HG02870 (cell line): ENCODE data around the gene NT5M.

ENCODE experiments used
- ATAC-seq: cut with Tn5 transposase; IDR thresholded peaks from one replicate; pipeline ENCODE4 v1.9.1; 2021; ENCODE audit warnings: mild to moderate bottlenecking, moderate library complexity; ENCODE audit not compliant: unreplicated experiment

NT5M gene

GRCh38 chr17:17352836-17353624 is 49.9 kb downstream of the NT5M start:
- no peak for ATAC-seq

GRCh38 chr17:17353625-17354484 is 50.7 kb downstream of the NT5M start:
- no peak for ATAC-seq

GRCh38 chr17:17354560-17355349 is 51.6 kb downstream of the NT5M start:
- no peak for ATAC-seq

GRCh38 chr17:17355426-17355825 is 52.3 kb downstream of the NT5M start:
- no peak for ATAC-seq

- ATAC-seq = no peak
Measured at GRCh38 chr17:17356149-17356930, 53.2 kb downstream of the NT5M start.

- ATAC-seq = no peak
Measured at GRCh38 chr17:17356931-17357270, 53.7 kb downstream of the NT5M start.

- no peak for ATAC-seq
Measured at GRCh38 chr17:17358060-17358751, 55.0 kb downstream of the NT5M start.

GRCh38 chr17:17358866-17359265 is 55.7 kb downstream of the NT5M start:
- no peak for ATAC-seq

- ATAC-seq = no peak
Measured at GRCh38 chr17:17359271-17359670, 56.1 kb downstream of the NT5M start.

- no peak for ATAC-seq
Measured at GRCh38 chr17:17360087-17360730, 57.0 kb downstream of the NT5M start.

- ATAC-seq = no peak
Measured at GRCh38 chr17:17361543-17361866, 58.3 kb downstream of the NT5M start.

- ATAC-seq = no peak
Measured at GRCh38 chr17:17361867-17362539, 58.8 kb downstream of the NT5M start.

GRCh38 chr17:17362540-17362930 is 59.4 kb downstream of the NT5M start:
- ATAC-seq = no peak

GRCh38 chr17:17363638-17364337 is 60.6 kb downstream of the NT5M start:
- ATAC-seq = no peak

- no peak for ATAC-seq
Measured at GRCh38 chr17:17364338-17364667, 61.1 kb downstream of the NT5M start.

GRCh38 chr17:17365476-17366110 is 62.4 kb downstream of the NT5M start:
- no peak for ATAC-seq

GRCh38 chr17:17366235-17366634 is 63.1 kb downstream of the NT5M start:
- ATAC-seq = no peak
